Measurements from ENCODE around the gene MORN3. TPM values are rescaled to one million over a fixed set of nuclear protein-coding genes. Genes with fewer than 3 reads are reported as not detected.
"Not testable (repeated sequence)": the region's sequence is repeated elsewhere in the genome, so short reads cannot be mapped to it uniquely, and the experiment has no call there.

Gene MORN3
- total RNA-seq, 2 experiments from 2014 or later = 3.0 to 3.5 TPM

- peaks cover 4% of the 10 kb centered on the region for H3K36me3 Mint-ChIP-seq (ENCODE audit: low read depth)
- DNase-seq = no peak
- POLR2A ChIA-PET = no interaction called here
- H3K27ac Mint-ChIP-seq = peak overlapping the region; percentile 80
- peak overlapping the region; percentile 10 for H3K4me3 Mint-ChIP-seq
- CTCF ChIA-PET = interaction anchor here (0.7 to 1.2 kb wide), 3 partner anchors 18 to 132 kb away, joined by 3 to 4 read pairs (median 3); no protein-coding TSS in a partner anchor
- H3K27me3 Mint-ChIP-seq = no peaks in the 10 kb centered on the region
- H3K4me1 Mint-ChIP-seq = peaks cover 27% of the 10 kb centered on the region
- H3K9me3 Mint-ChIP-seq = no peaks in the 10 kb centered on the region
Measured at GRCh38 chr12:121678716-121679300, 9.4 kb upstream of the MORN3 start.

- Mint-ChIP-seq H3K27ac (peak overlapping the region; percentile 50), H3K4me3 (no peak overlapping the region), H3K36me3 (ENCODE audit: low read depth) (peaks cover 4% of the 10 kb centered on the region), H3K27me3 (no peaks in the 10 kb centered on the region), H3K4me1 (peaks cover 32% of the 10 kb centered on the region), H3K9me3 (no peaks in the 10 kb centered on the region)
- POLR2A ChIA-PET = no interaction called here
- CTCF ChIA-PET = interaction anchor here (1.2 kb wide), 1 partner anchor 132 kb away, joined by 3 read pairs; no protein-coding TSS in a partner anchor
- DNase-seq = no peak
Measured at GRCh38 chr12:121678305-121678704, 8.9 kb upstream of the MORN3 start.

- Mint-ChIP-seq H3K9me3 (no peaks in the 10 kb centered on the region), H3K36me3 (ENCODE audit: low read depth) (peaks cover 4% of the 10 kb centered on the region), H3K4me3 (no peak overlapping the region), H3K4me1 (peaks cover 46% of the 10 kb centered on the region), H3K27me3 (no peaks in the 10 kb centered on the region), H3K27ac (peak overlapping the region; percentile 67)
- ChIA-PET CTCF (interaction anchor here (0.6 kb wide), 1 partner anchor 198 kb away, joined by 4 read pairs; no protein-coding TSS in a partner anchor), POLR2A (no interaction called here)
- no peak for DNase-seq
Measured at GRCh38 chr12:121676190-121676589, 6.7 kb upstream of the MORN3 start.

GRCh38 chr12:121673013-121673511 lies 3.6 kb upstream of the MORN3 start:
- H3K4me3 Mint-ChIP-seq = peak overlapping the region; percentile 90
- H3K9me3 Mint-ChIP-seq = no peaks in the 10 kb centered on the region
- peaks cover 47% of the 10 kb centered on the region for H3K4me1 Mint-ChIP-seq
- POLR2A ChIA-PET = no interaction called here
- no peak for DNase-seq
- no peaks in the 10 kb centered on the region for H3K36me3 Mint-ChIP-seq (ENCODE audit: low read depth)
- peak overlapping the region; percentile 100 for H3K27ac Mint-ChIP-seq
- CTCF ChIA-PET = interaction anchor here (0.6 to 2.6 kb wide), 6 partner anchors 12 to 364 kb away, joined by 3 to 12 read pairs (median 4); partner anchors contain the start of gene ORAI1
- no peaks in the 10 kb centered on the region for H3K27me3 Mint-ChIP-seq

GRCh38 chr12:121668750-121669520 lies 519 bp downstream of the MORN3 start:
- Mint-ChIP-seq H3K4me3 (no peak overlapping the region), H3K27me3 (no peaks in the 10 kb centered on the region), H3K9me3 (no peaks in the 10 kb centered on the region), H3K4me1 (peaks cover 64% of the 10 kb centered on the region), H3K36me3 (ENCODE audit: low read depth) (peaks cover 14% of the 10 kb centered on the region), H3K27ac (peak overlapping the region; percentile 73)
- peak; percentile 67 for DNase-seq
- ChIA-PET POLR2A (interaction anchor here (0.6 to 1.0 kb wide), 3 partner anchors 19 to 112 kb away, joined by 3 to 4 read pairs (median 4); partner anchors contain the start of gene ORAI1), CTCF (interaction anchor here (0.5 to 3.9 kb wide), 27 partner anchors 9 to 330 kb away, joined by 3 to 23 read pairs (median 3); partner anchors contain the start of genes ORAI1 and PSMD9)

- CTCF ChIA-PET = interaction anchor here (0.6 to 3.9 kb wide), 4 partner anchors 9 to 179 kb away, joined by 3 to 23 read pairs (median 8); no protein-coding TSS in a partner anchor
- DNase-seq, H3K27me3 Mint-ChIP-seq, POLR2A ChIA-PET, H3K9me3 Mint-ChIP-seq, H3K4me3 Mint-ChIP-seq: not testable (repeated sequence)
- Mint-ChIP-seq H3K36me3 (ENCODE audit: low read depth) (peaks cover 19% of the 10 kb centered on the region), H3K27ac (peak overlapping the region; percentile 84), H3K4me1 (peaks cover 65% of the 10 kb centered on the region)
Measured at GRCh38 chr12:121666829-121667228, 2.6 kb downstream of the MORN3 start.

- Mint-ChIP-seq H3K36me3 (ENCODE audit: low read depth) (peaks cover 21% of the 10 kb centered on the region), H3K9me3 (no peaks in the 10 kb centered on the region), H3K27me3 (no peaks in the 10 kb centered on the region), H3K4me1 (peaks cover 83% of the 10 kb centered on the region), H3K27ac (peak overlapping the region; percentile 89), H3K4me3 (no peak overlapping the region)
- POLR2A ChIA-PET = no interaction called here
- DNase-seq = no peak
- CTCF ChIA-PET = interaction anchor here (0.7 kb wide), 1 partner anchor 13 kb away, joined by 3 read pairs; no protein-coding TSS in a partner anchor
Measured at GRCh38 chr12:121663610-121663929, 5.9 kb downstream of the MORN3 start.

- H3K4me3 Mint-ChIP-seq, H3K27me3 Mint-ChIP-seq, H3K9me3 Mint-ChIP-seq, DNase-seq: not testable (repeated sequence)
- ChIA-PET CTCF (interaction anchor here (0.7 to 1.9 kb wide), 6 partner anchors 11 to 109 kb away, joined by 3 to 8 read pairs (median 4); no protein-coding TSS in a partner anchor), POLR2A (interaction anchor here (0.7 kb wide), 1 partner anchor 1613 kb away, joined by 4 read pairs; no protein-coding TSS in a partner anchor)
- H3K36me3 Mint-ChIP-seq (ENCODE audit: low read depth) = peaks cover 23% of the 10 kb centered on the region
- H3K4me1 Mint-ChIP-seq = peaks cover 91% of the 10 kb centered on the region
- H3K27ac Mint-ChIP-seq = peak overlapping the region; percentile 79
Measured at GRCh38 chr12:121661353-121662105, 7.9 kb downstream of the MORN3 start.

- CTCF ChIA-PET = interaction anchor here (1.0 to 2.4 kb wide), 8 partner anchors 9 to 236 kb away, joined by 3 to 13 read pairs (median 4); partner anchors contain the start of gene MORN3
- H3K9me3 Mint-ChIP-seq = peaks cover 2% of the 10 kb centered on the region
- H3K4me3 Mint-ChIP-seq = no peak overlapping the region
- POLR2A ChIA-PET = no interaction called here
- peaks cover 24% of the 10 kb centered on the region for H3K36me3 Mint-ChIP-seq (ENCODE audit: low read depth)
- H3K27ac Mint-ChIP-seq = peak overlapping the region; percentile 99
- no peak for DNase-seq
- H3K27me3 Mint-ChIP-seq = no peaks in the 10 kb centered on the region
- peaks cover 78% of the 10 kb centered on the region for H3K4me1 Mint-ChIP-seq
Measured at GRCh38 chr12:121657305-121658008, 12.0 kb downstream of the MORN3 start.

GRCh38 chr12:121656122-121656521 lies 13.3 kb downstream of the MORN3 start:
- ChIA-PET POLR2A (no interaction called here), CTCF (interaction anchor here (1.7 to 1.9 kb wide), 2 partner anchors 20 to 31 kb away, joined by 5 read pairs; no protein-coding TSS in a partner anchor)
- peaks cover 70% of the 10 kb centered on the region for H3K4me1 Mint-ChIP-seq
- H3K27me3 Mint-ChIP-seq = no peaks in the 10 kb centered on the region
- H3K36me3 Mint-ChIP-seq (ENCODE audit: low read depth) = peaks cover 22% of the 10 kb centered on the region
- H3K9me3 Mint-ChIP-seq = peaks cover 2% of the 10 kb centered on the region
- DNase-seq = no peak
- H3K27ac Mint-ChIP-seq = no peak overlapping the region
- H3K4me3 Mint-ChIP-seq = no peak overlapping the region

- H3K36me3 Mint-ChIP-seq (ENCODE audit: low read depth) = peaks cover 35% of the 10 kb centered on the region
- no peak overlapping the region for H3K4me3 Mint-ChIP-seq
- peaks cover 69% of the 10 kb centered on the region for H3K4me1 Mint-ChIP-seq
- H3K27me3 Mint-ChIP-seq = no peaks in the 10 kb centered on the region
- H3K9me3 Mint-ChIP-seq = peaks cover 2% of the 10 kb centered on the region
- ChIA-PET POLR2A (no interaction called here), CTCF (interaction anchor here (1.0 to 2.5 kb wide), 2 partner anchors 15 to 101 kb away, joined by 3 to 7 read pairs; partner anchors contain the start of gene MORN3)
- peak overlapping the region; percentile 76 for H3K27ac Mint-ChIP-seq
- DNase-seq = no peak
Measured at GRCh38 chr12:121653999-121654398, 15.5 kb downstream of the MORN3 start.

Measured in activated CD4-positive, alpha-beta T cell treated with anti-CD3 and anti-CD28 coated beads, Interleukin-2, amount 10 ng/mL, durations not matched to agents 7 days and 5 days (primary cell).